Fibroblast of lung (primary cell): ENCODE results near the gene RABGAP1L.

Experiments
- CTCF ChIP-seq, 2 donors: IDR thresholded peaks in 1 of 2; conservative IDR thresholded peaks in 1 of 2; 1 replicate in 1 of 2; 2 replicates in 1 of 2; pipeline ENCODE4 v1.5.1; 2011 to 2012; ENCODE audit warnings: low read length in 2 of 2, control low read depth in 1 of 2, inconsistent platforms in 1 of 2, low read depth in 1 of 2, mild to moderate bottlenecking in 1 of 2
- EZH2 ChIP-seq: IDR thresholded peaks from 2 replicates; pipeline ENCODE4 v1.5.1; 2012; ENCODE audit warnings: low read length, control low read depth, mild to moderate bottlenecking; ENCODE audit errors: missing control alignments

- TF ChIP-seq CTCF (conservative IDR thresholded peaks at IDR 0.05 in 1 of 2, IDR thresholded peaks at IDR 0.05 in 1 of 2; ENCODE audit: low read depth in 1 of 2, low read length in 2 of 2) (no peak), EZH2 (no peak)
Observed at GRCh38 chr1:174224641-174225040, 65.3 kb downstream of the RABGAP1L start.
